ENCODE measurements around the gene CPVL. TPM values are rescaled to one million over a fixed set of nuclear protein-coding genes. Genes with fewer than 3 reads are reported as not detected.

Gene CPVL
- total RNA-seq, 1 donor: 132 TPM

DNA sequence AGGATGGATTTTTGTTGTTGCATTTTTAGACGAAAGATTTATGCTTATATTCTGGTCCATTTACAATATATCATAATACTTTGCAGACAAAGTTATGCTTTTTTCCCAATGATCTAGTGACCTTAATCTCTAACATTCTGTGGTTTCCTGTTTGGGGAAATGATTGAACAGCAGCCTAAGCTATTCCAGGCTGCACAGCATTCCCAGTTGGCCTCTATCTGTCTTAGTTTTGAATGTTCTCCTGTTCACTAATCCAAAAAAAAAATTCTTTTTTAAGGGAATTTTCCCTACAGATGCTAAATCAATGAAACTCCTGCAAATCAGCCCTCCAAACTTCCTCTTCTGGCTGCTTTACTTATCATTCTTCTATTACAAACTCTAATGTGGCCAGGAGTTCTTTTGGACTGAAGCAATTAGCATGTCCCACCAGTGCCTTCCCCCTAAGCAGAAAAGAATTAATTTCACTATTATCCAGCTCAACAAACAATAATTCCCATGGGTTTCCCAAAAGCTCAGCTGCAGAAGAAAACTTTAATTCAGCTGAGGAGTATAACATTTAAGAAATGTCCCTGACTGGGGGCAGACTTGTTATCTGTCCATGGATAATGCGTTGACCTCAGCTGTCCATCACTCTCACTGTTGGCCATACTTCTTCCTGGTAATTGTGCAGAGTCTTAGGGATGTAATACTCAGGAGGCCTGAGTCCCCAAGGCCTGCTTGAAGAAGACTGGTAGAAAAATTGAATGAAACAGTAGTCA, 106.3 kb downstream of the CPVL start:
- Histone ChIP-seq H3K27me3 (ENCODE audit: insufficient read depth, low read length) (no peaks in the 10 kb centered on the region), H3K4me3 (ENCODE audit: low read length) (no peak overlapping the region), H3K9me3 (ENCODE audit: low read depth, low read length) (no peaks in the 10 kb centered on the region), H3K4me1 (ENCODE audit: insufficient read depth, low read length) (no peaks in the 10 kb centered on the region)

DNA sequence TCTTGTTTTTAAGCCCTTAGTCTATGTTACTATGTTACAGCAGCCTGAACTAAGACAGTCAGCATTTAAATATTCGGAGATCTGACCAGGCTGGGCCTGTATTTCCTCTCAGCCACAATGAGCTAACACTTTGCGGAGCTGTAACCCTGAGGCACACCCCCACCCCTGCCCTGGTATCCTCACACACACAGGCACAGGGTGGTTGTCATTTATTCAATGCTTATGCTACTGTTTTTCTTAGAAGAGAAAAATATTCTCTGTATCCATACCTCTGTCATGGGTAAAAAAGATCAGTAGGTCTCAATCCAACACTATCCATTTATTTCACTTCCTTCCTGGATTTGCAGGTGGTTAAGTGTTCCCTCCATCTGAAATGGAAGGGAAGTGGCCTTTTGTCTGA, 107.9 kb downstream of the CPVL start:
- H3K27me3 ChIP-seq (ENCODE audit: insufficient read depth, low read length): no peaks in the 10 kb centered on the region
- H3K4me3 ChIP-seq (ENCODE audit: low read length): no peak overlapping the region
- H3K9me3 ChIP-seq (ENCODE audit: low read depth, low read length): no peaks in the 10 kb centered on the region
- H3K4me1 ChIP-seq (ENCODE audit: insufficient read depth, low read length): no peaks in the 10 kb centered on the region

DNA sequence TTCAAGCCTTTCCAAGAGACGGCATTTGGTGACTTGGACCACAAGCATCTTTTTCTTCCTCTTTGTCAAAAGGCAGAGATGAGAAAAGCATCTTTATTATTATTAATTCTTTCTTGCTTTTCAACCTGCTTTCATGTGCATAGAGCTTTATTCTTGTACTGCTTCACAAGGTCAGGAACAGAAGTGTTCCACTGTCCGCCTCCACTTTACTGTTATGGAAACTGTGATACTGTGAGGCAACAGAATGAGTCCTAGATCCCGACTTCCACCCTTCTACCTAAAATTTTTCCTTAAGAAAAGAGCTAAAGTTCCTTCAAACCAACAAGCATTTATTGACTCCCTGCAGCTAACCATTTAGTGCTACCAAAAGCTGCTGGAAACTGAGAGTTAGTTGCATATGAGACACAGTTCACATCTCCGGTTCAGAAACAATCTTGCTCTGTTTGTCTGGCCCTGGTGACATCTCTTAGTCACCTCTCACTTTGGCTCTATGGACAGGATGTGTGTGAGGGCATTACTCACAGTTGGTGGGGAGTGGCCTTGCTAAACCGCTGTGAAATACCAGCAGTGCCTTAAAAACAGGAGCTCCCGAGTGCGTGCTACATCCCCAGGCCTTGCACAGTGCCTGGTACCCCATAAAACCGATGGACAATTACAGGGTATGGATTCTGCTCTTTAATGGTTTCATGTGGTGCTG, 111.1 kb downstream of the CPVL start:
- Histone ChIP-seq H3K9me3 (ENCODE audit: low read depth, low read length) (no peaks in the 10 kb centered on the region), H3K27me3 (ENCODE audit: insufficient read depth, low read length) (no peaks in the 10 kb centered on the region), H3K4me1 (ENCODE audit: insufficient read depth, low read length) (no peaks in the 10 kb centered on the region), H3K4me3 (ENCODE audit: low read length) (no peak overlapping the region)

DNA sequence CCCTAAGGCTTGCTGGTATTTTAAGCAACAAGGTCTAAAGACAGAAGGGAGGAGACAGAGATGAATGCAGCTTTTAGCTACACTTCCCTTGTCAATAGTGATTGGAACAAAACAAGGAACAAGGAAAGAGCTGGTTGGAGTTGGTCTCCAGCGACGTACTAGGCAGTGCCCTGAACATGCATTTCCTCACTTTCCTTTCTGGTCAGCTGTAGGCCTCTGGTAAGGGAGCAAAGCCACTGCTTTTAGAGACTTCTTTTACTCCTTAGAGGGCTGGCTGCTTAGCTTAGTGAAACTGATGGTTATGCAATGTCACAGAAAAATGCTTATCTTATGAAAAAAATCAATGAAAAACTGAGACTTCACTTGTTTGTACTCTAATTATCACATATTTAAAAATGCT, 112.8 kb downstream of the CPVL start:
- no peak overlapping the region for H3K4me3 ChIP-seq (ENCODE audit: low read length)
- H3K27me3 ChIP-seq (ENCODE audit: insufficient read depth, low read length): no peaks in the 10 kb centered on the region
- H3K9me3 ChIP-seq (ENCODE audit: low read depth, low read length): no peaks in the 10 kb centered on the region
- H3K4me1 ChIP-seq (ENCODE audit: insufficient read depth, low read length): no peaks in the 10 kb centered on the region

- H3K27me3 ChIP-seq (ENCODE audit: insufficient read depth, low read length): no peaks in the 10 kb centered on the region
- peaks cover 5% of the 10 kb centered on the region for H3K9me3 ChIP-seq (ENCODE audit: low read depth, low read length)
- H3K4me1 ChIP-seq (ENCODE audit: insufficient read depth, low read length): no peaks in the 10 kb centered on the region
- no peak overlapping the region for H3K4me3 ChIP-seq (ENCODE audit: low read length)
These were observed 114.2 kb downstream of the CPVL start for GRCh38 chr7:29032146-29032545.

DNA sequence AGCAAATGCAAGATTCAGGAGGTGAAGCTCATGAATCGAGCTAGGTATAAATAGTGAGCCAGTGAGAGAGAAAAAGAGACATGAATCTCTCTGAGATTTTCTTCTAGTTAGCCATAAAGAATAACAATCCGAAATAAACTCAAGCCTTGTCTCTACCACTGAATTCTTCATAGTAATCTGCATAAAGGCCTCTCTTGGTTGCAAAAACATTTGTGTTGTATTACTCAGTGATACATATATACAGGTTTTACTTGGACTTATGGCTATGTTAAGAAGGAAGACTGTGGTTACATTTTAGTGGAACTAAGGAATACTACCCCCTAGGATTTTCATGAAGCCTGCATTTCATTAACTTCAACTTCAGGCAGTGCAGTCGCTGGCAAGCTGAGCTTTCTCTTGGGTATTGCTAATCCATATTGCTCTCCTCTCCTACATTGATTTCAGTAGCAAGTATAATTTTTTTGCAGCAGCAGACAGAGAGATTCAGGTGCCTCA, 115.5 kb downstream of the CPVL start:
- Histone ChIP-seq H3K9me3 (ENCODE audit: low read depth, low read length) (peaks cover 18% of the 10 kb centered on the region), H3K4me3 (ENCODE audit: low read length) (no peak overlapping the region), H3K4me1 (ENCODE audit: insufficient read depth, low read length) (no peaks in the 10 kb centered on the region), H3K27me3 (ENCODE audit: insufficient read depth, low read length) (no peaks in the 10 kb centered on the region)

DNA sequence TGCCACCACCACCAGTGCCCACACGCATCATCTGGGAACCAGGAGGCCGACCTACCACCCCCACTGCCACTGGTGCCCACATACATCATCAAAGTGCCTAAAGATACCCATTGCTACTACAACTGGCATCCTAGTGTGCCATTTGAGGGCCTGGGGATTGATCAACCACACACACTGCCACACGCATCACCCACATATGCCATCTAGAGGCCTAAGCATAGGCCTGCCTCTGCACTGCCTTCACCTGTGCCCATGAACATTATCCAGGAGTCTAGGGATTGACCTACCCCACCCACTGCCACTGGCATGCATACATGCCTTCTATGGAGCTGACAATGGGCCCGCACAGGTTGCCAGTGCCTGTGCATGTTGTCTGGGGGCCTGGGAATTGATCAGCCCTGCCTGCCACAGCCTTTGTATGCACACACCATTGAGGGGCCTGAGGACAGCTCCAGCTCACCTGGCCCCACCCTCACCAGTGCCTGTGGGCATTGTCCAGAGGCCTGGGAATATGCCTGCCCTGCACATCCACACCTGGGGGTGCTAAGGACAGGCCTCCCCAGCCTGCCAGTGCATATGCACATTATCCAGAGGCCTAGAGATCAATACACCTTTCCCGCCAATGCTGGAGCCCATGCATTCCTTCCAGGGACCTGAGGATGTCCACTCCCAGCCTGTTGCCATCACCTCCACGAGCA, 123.9 kb downstream of the CPVL start:
- Histone ChIP-seq H3K4me3 (ENCODE audit: low read length) (no peak overlapping the region), H3K9me3 (ENCODE audit: low read depth, low read length) (peaks cover 35% of the 10 kb centered on the region), H3K4me1 (ENCODE audit: insufficient read depth, low read length) (no peaks in the 10 kb centered on the region), H3K27me3 (ENCODE audit: insufficient read depth, low read length) (no peaks in the 10 kb centered on the region)

GRCh38 chr7:29019896-29020295, 126.4 kb downstream of the CPVL start:
- H3K9me3 ChIP-seq (ENCODE audit: low read depth, low read length): peaks cover 9% of the 10 kb centered on the region
- no peak overlapping the region for H3K4me3 ChIP-seq (ENCODE audit: low read length)
- H3K4me1 ChIP-seq (ENCODE audit: insufficient read depth, low read length): no peaks in the 10 kb centered on the region

GRCh38 chr7:29019387-29019786, 127.0 kb downstream of the CPVL start:
- Histone ChIP-seq H3K4me3 (ENCODE audit: low read length) (no peak overlapping the region), H3K27me3 (ENCODE audit: insufficient read depth, low read length) (no peaks in the 10 kb centered on the region), H3K9me3 (ENCODE audit: low read depth, low read length) (peaks cover 4% of the 10 kb centered on the region), H3K4me1 (ENCODE audit: insufficient read depth, low read length) (no peaks in the 10 kb centered on the region)

More at GRCh38 chr7:29019896-29020295, 126.4 kb downstream of the CPVL start:
- no peaks in the 10 kb centered on the region for H3K27me3 ChIP-seq (ENCODE audit: insufficient read depth, low read length)

DNA sequence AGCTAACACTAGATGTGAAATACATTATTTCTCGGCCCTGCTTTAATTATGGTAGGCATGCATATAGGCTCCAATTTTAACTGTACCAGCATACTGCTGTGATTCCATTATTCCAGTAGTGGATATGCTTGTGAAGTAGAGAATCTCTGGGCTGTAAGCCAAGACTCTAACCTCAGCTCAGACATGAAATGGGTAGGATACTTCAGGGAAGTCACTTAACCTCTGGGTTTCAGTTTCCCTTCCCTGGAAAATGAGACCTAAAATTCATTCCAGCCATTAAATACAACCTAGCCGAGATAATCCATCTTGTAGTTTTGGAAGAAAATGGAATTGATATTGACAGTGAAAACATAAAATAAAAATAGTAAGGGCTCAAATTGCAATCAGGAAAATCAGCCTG, 128.6 kb downstream of the CPVL start:
- H3K27me3 ChIP-seq (ENCODE audit: insufficient read depth, low read length): no peaks in the 10 kb centered on the region
- no peaks in the 10 kb centered on the region for H3K4me1 ChIP-seq (ENCODE audit: insufficient read depth, low read length)
- H3K9me3 ChIP-seq (ENCODE audit: low read depth, low read length): no peaks in the 10 kb centered on the region
- H3K4me3 ChIP-seq (ENCODE audit: low read length): no peak overlapping the region

DNA sequence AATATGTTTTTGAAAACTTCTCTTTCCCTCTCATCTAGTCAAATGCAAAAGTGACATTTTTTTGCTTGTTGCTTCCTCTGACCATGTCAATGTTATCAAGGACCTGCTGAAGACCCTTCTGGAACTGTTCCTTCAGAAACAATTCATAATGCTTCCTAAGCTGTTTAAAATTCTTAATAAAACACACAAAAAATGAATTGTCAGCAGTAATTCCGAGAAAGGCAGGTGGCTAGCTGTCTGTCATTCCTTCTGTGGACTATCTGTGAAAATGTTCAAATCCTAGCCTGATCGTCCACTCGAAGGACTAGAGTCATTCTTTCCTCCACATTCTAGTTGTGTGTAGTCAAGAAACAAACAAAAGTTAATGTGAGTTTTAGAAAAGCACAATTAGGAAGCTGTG, 131.6 kb downstream of the CPVL start:
- Histone ChIP-seq H3K27me3 (ENCODE audit: insufficient read depth, low read length) (no peaks in the 10 kb centered on the region), H3K9me3 (ENCODE audit: low read depth, low read length) (no peaks in the 10 kb centered on the region), H3K4me1 (ENCODE audit: insufficient read depth, low read length) (no peaks in the 10 kb centered on the region), H3K4me3 (ENCODE audit: low read length) (no peak overlapping the region)

DNA sequence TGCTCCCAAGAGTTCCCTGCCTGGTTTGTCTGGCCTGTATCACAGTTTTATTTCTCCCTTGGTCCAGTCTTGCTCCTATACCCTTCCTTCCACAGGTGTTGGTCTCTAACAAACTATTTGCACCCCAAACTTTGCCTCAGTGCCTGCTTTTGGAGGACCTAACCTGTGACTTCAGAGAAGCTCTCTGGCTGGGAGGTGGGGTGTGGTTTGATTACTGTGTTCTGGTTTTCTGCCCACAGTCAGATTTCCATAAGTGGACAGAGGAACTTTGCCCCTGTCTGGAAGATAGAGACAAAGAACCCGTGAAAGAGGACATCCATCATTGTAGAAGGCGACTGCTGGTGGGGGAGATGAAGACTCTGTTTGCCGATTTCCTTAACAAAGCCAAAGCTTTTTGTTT, 132.4 kb downstream of the CPVL start:
- Histone ChIP-seq H3K9me3 (ENCODE audit: low read depth, low read length) (no peaks in the 10 kb centered on the region), H3K27me3 (ENCODE audit: insufficient read depth, low read length) (no peaks in the 10 kb centered on the region), H3K4me1 (ENCODE audit: insufficient read depth, low read length) (no peaks in the 10 kb centered on the region), H3K4me3 (ENCODE audit: low read length) (no peak overlapping the region)

- no peaks in the 10 kb centered on the region for H3K27me3 ChIP-seq (ENCODE audit: insufficient read depth, low read length)
- H3K4me3 ChIP-seq (ENCODE audit: low read length): no peak overlapping the region
- H3K4me1 ChIP-seq (ENCODE audit: insufficient read depth, low read length): no peaks in the 10 kb centered on the region
- H3K9me3 ChIP-seq (ENCODE audit: low read depth, low read length): no peaks in the 10 kb centered on the region
These were observed 133.1 kb downstream of the CPVL start for GRCh38 chr7:29013082-29013695.

GRCh38 chr7:29009947-29010346, 136.4 kb downstream of the CPVL start:
- H3K27me3 ChIP-seq (ENCODE audit: insufficient read depth, low read length): no peaks in the 10 kb centered on the region
- H3K9me3 ChIP-seq (ENCODE audit: low read depth, low read length): no peaks in the 10 kb centered on the region
- no peak overlapping the region for H3K4me3 ChIP-seq (ENCODE audit: low read length)
- no peaks in the 10 kb centered on the region for H3K4me1 ChIP-seq (ENCODE audit: insufficient read depth, low read length)

- H3K4me1 ChIP-seq (ENCODE audit: insufficient read depth, low read length): no peaks in the 10 kb centered on the region
- no peaks in the 10 kb centered on the region for H3K9me3 ChIP-seq (ENCODE audit: low read depth, low read length)
- no peak overlapping the region for H3K4me3 ChIP-seq (ENCODE audit: low read length)
- no peaks in the 10 kb centered on the region for H3K27me3 ChIP-seq (ENCODE audit: insufficient read depth, low read length)
These were observed 137.7 kb downstream of the CPVL start for GRCh38 chr7:29008590-29008989.
